A673 (cell line): ENCODE data around the gene MEGF8.

Source experiments
- CTCF ChIP-seq: fragments of 300-800, 200-600 bp; sonication (generic); conservative IDR thresholded peaks from 2 replicates; pipeline ENCODE4 v1.5.1; 2017; ENCODE audit warnings: low read depth, mild to moderate bottlenecking, antibody characterized with exemption, low read length, moderate library complexity, mixed read lengths
- EZH2 ChIP-seq: fragments of 200-600 bp; sonication (generic); IDR thresholded peaks from 2 replicates; pipeline ENCODE4 v1.6.1; 2017; ENCODE audit warnings: borderline replicate concordance, low read depth, mild to moderate bottlenecking, mixed read lengths, antibody characterized with exemption, low read length; ENCODE audit not compliant: poor library complexity, severe bottlenecking

GRCh38 chr19:42291435-42291810, 34.0 kb upstream of the MEGF8 start:
- TF ChIP-seq CTCF: no peak
- TF ChIP-seq EZH2: no peak
